SK-N-SH (cell line): Measurements from ENCODE around the gene UBXN2A. TPM values are rescaled to one million over a fixed set of nuclear protein-coding genes. Genes with fewer than 3 reads are reported as not detected.

Experiments used
- CTCF ChIA-PET: fragments of 300-600, 350-600 bp; formaldehyde crosslinking; extraction: SDS; loops from one replicate; lab custom pipeline; 2021; lab: Yijun Ruan, JAX
- POLR2A ChIA-PET: fragments of 350-600 bp; sonication (Branson Sonifier 250); formaldehyde crosslinking; extraction: SDS; loops from one replicate; lab custom pipeline; 2020; ENCODE audit warnings: antibody characterized with exemption, inconsistent platforms; lab: Yijun Ruan, JAX
- DNase-seq: peaks from one replicate; pipeline ENCODE4 v3.0.0; 2012
- H2AFZ ChIP-seq: fragments of 200-600 bp; sonication (generic); 2 replicates; pipeline ENCODE4 v1.8.1; 2016; ENCODE audit warnings: antibody characterized with exemption, mild to moderate bottlenecking, low read depth
- H3F3A ChIP-seq: fragments of 200-600 bp; sonication (generic); replicated peaks from 2 replicates; pipeline ENCODE3; 2016; ENCODE audit warnings: antibody characterized with exemption, mild to moderate bottlenecking; ENCODE audit not compliant: insufficient read depth
- H3K27ac ChIP-seq, 2 experiments: fragments of 200-500 bp in 1 of 2; fragments of 200-600 bp in 1 of 2; sonication (Bioruptor generic) in 1 of 2; sonication (generic), shearing (Covaris generic) in 1 of 2; 2 replicates each; pipeline versions ENCODE4 v1.5.1 to v1.6.1; 2014 to 2016; ENCODE audit warnings: low read depth in 2 of 2, inconsistent platforms in 1 of 2, low read length in 1 of 2, mild to moderate bottlenecking in 1 of 2, mixed read lengths in 1 of 2
- H3K27me3 ChIP-seq: fragments of 200-600 bp; sonication (generic), shearing (Covaris generic); 2 replicates; pipeline ENCODE4 v1.6.1; 2016; ENCODE audit warnings: mixed run types; ENCODE audit not compliant: insufficient read depth
- H3K36me3 ChIP-seq, 2 experiments: fragments of 200-500 bp in 1 of 2; fragments of 200-600 bp in 1 of 2; sonication (Bioruptor generic) in 1 of 2; sonication (generic) in 1 of 2; replicated peaks in 1 of 2; 2 replicates each; pipeline versions ENCODE3 to v1.5.1; 2014 to 2016; ENCODE audit warnings: low read length in 1 of 2, mild to moderate bottlenecking in 1 of 2; ENCODE audit not compliant: insufficient read depth in 2 of 2, control insufficient read depth in 1 of 2
- H3K4me1 ChIP-seq, 2 experiments: fragments of 200-500 bp in 1 of 2; fragments of 200-600 bp in 1 of 2; sonication (Bioruptor generic) in 1 of 2; sonication (generic), shearing (Covaris generic) in 1 of 2; 2 replicates each; pipeline versions ENCODE4 v1.5.1 to v1.6.1; 2014 to 2016; ENCODE audit warnings: low read depth in 1 of 2, low read length in 1 of 2, mixed run types in 1 of 2; ENCODE audit not compliant: insufficient read depth in 2 of 2, control insufficient read depth in 1 of 2
- H3K4me2 ChIP-seq: fragments of 200-600 bp; sonication (generic), shearing (Covaris generic); 2 replicates; pipeline ENCODE4 v1.6.1; 2017; ENCODE audit warnings: mixed run types
- H3K4me3 ChIP-seq, 2 experiments: fragments of 200-500 bp in 1 of 2; fragments of 200-600 bp in 1 of 2; sonication (Bioruptor generic) in 1 of 2; sonication (generic), shearing (Covaris generic) in 1 of 2; 2 replicates each; pipeline versions ENCODE4 v1.5.1 to v1.8.1; 2014 to 2016; ENCODE audit warnings: low read depth in 2 of 2, inconsistent platforms in 1 of 2, low read length in 1 of 2, mild to moderate bottlenecking in 1 of 2, mixed read lengths in 1 of 2, moderate library complexity in 1 of 2
- H3K79me2 ChIP-seq: fragments of 200-600 bp; sonication (generic); 2 replicates; pipeline ENCODE4 v1.8.1; 2017; ENCODE audit warnings: mild to moderate bottlenecking; ENCODE audit not compliant: insufficient read depth
- H3K9ac ChIP-seq: fragments of 200-600 bp; sonication (generic); 2 replicates; pipeline ENCODE4 v1.6.1; 2017; ENCODE audit warnings: mixed run types
- H3K9me2 ChIP-seq: fragments of 200-600 bp; sonication (generic); 2 replicates; pipeline ENCODE4 v1.6.1; 2017; ENCODE audit warnings: mixed run types
- H3K9me3 ChIP-seq: fragments of 200-600 bp; sonication (generic); 2 replicates; pipeline ENCODE4 v1.6.1; 2017; ENCODE audit warnings: mixed run types, mild to moderate bottlenecking, moderate library complexity
- H4K20me1 ChIP-seq: fragments of 200-600 bp; sonication (generic); 2 replicates; pipeline ENCODE4 v1.6.1; 2017; ENCODE audit warnings: mild to moderate bottlenecking, mixed run types; ENCODE audit not compliant: insufficient read depth
- CHD2 ChIP-seq: fragments of 150-350 bp; IDR thresholded peaks from 2 replicates; pipeline ENCODE4 v1.6.1; 2018; ENCODE audit warnings: low read length; ENCODE audit not compliant: partially characterized antibody
- GATA2 ChIP-seq: sonication (generic); formaldehyde crosslinking; IDR thresholded peaks from 2 replicates; pipeline ENCODE4 v1.5.0; 2020; ENCODE audit warnings: mild to moderate bottlenecking, missing genetic modification reagents
- JUND ChIP-seq: IDR thresholded peaks from 2 replicates; pipeline ENCODE4 v1.4.0; 2012
- MAX ChIP-seq: IDR thresholded peaks from 2 replicates; pipeline ENCODE4 v1.4.0; 2012; ENCODE audit warnings: low read depth
- NFIC ChIP-seq: IDR thresholded peaks from 2 replicates; pipeline ENCODE4 v1.4.0; 2012; ENCODE audit warnings: borderline replicate concordance
- TAF1 ChIP-seq: IDR thresholded peaks from 2 replicates; pipeline ENCODE4 v1.6.1; 2012; ENCODE audit warnings: low read depth, mild to moderate bottlenecking, low read length, moderate library complexity, borderline replicate concordance
- USF2 ChIP-seq: fragments of 150-350 bp; IDR thresholded peaks from 2 replicates; pipeline ENCODE4 v1.6.1; 2017; ENCODE audit warnings: antibody characterized with exemption, low read length, low read depth, borderline replicate concordance
- ZBTB33 ChIP-seq: IDR thresholded peaks from 2 replicates; pipeline ENCODE4 v1.4.0; 2012; ENCODE audit warnings: low read depth, borderline replicate concordance
- WGBS: methylation state at CpG from one replicate; pipeline ENCODE4 v1.1.6; 2017; ENCODE audit warnings: low lambda C conversion rate; 5-methylcytosine and 5-hydroxymethylcytosine counted together
- polyA plus RNA-seq, 3 experiments: library from polyadenylated mRNA; depleted of rRNA; stranded (reverse); fragments of >200 nt; gene quantifications; 2 replicates each; pipeline ENCODE4 v1.2.3, GENCODE V29; 2012
- TF ChIP-seq, protein P1 (sequence below): IDR thresholded peaks from 2 replicates; pipeline ENCODE4 v1.4.0; 2012; ENCODE audit warnings: low read depth, borderline replicate concordance
- TF ChIP-seq, protein P2 (sequence below): IDR thresholded peaks from 2 replicates; pipeline ENCODE4; 2012

UBXN2A gene
- polyA plus RNA-seq, 1 of the 3 experiments (the other 2 are of a cell fraction) = 5.8 TPM

DNA sequence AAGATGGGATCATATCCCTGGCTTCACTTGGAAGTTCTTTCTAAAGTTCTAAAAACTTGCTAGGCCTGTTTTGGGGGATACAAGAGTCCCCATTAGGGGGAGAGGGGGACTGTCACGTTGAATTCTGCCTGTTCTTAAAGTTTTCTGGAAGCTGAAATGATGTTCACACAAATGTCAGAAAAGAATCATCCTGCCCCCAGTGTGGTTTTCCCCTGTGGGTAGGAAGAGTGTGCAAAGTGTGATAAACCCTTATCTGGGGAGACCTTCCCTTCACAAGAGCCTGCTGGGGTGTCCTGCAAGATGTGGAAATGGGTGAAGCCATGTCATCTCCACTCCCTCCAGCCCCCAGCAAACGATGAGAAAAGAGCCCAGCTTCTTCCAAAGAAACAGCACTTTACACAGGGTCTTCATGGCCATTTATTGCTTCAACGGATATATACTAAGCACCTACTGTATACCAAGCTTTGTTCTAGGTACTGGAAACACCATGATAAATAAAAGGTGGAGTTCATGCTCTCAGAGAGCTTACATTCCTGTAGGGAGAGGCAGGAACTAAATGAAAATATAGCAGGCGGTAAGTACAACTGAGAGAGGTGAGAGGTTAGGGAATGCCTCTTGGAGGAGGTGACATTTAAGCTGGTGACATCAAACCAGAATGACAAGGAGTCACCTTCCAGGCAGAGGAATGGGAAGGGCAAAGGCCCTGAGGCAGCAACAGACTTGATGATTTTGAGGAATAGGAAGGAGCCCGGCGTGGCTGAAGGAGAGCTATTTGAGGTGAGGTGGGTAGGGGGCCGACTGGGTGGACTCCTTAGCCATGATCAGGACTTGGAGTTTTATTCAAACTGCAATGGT lies 71.2 kb downstream of the UBXN2A start:
- Histone ChIP-seq H3K27ac (no peak overlapping the region), H2AFZ (no peak overlapping the region), H4K20me1 (no peaks in the 10 kb centered on the region), H3F3A (no peaks in the 10 kb centered on the region), H3K4me2 (no peak overlapping the region), H3K36me3 (no peaks in the 10 kb centered on the region), H3K9me3 (no peaks in the 10 kb centered on the region), H3K9ac (no peak overlapping the region), H3K4me1 (peaks cover 8 to 9% of the 10 kb centered on the region in 2 experiments; a peak in 3 of 4 replicates), H3K79me2 (no peaks in the 10 kb centered on the region), H3K4me3 (no peak overlapping the region), H3K27me3 (no peaks in the 10 kb centered on the region), H3K9me2 (no peaks in the 10 kb centered on the region)
- ChIA-PET POLR2A (no interaction called here), CTCF (interaction anchor here (0.8 to 1.0 kb wide), 3 partner anchors 9 to 84 kb away, joined by 3 read pairs; partner anchors contain the start of gene ATAD2B)
- no peak for DNase-seq
- WGBS = 83% methylated on average over 7 of the region's 7 CpGs
- TF ChIP-seq ZBTB33 (no peak), TAF1 (no peak), USF2 (no peak), CHD2 (no peak), NFIC (no peak)
- TF ChIP-seq, protein P1, sequence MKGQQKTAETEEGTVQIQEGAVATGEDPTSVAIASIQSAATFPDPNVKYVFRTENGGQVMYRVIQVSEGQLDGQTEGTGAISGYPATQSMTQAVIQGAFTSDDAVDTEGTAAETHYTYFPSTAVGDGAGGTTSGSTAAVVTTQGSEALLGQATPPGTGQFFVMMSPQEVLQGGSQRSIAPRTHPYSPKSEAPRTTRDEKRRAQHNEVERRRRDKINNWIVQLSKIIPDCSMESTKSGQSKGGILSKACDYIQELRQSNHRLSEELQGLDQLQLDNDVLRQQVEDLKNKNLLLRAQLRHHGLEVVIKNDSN = no peak

DNA sequence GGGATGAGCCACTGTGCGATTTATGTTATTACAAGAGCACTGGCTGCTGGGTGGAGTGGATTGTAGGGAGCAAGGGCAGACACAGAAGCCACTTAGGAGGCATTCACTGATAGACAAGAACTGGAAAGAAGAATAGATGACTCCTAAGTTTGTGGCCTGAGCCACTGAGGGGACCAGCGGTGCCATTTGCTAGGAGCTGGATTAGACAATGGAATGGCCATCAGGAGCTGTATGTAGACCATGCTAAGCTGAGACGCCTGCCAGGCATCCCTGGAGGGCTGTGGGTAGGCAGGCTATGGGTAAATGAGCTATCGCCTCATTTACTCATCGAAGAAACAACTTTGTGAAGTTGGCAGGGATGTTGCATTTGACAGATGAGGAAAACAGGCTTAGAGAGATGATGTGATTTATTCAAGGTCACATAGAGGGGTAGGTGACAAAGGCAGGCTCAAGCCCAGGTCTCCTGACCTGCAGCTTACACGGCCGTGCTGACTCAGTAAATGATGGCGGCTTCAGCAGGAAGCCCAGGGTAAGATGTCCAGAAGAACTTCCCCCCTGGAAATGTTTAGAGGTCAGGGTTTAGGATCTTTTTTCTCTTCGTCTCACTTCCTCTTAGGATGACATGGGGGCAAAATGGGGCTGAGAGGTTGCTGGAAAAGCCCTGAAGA lies 72.4 kb downstream of the UBXN2A start:
- H2AFZ ChIP-seq = no peak overlapping the region
- POLR2A ChIA-PET = no interaction called here

More for the DNA sequence above, 72.4 kb downstream of the UBXN2A start:
- H3K9me2 ChIP-seq = no peaks in the 10 kb centered on the region
- no peaks in the 10 kb centered on the region for H3F3A ChIP-seq
- DNase-seq = no peak
- no peak overlapping the region for H3K9ac ChIP-seq
- H3K4me3 ChIP-seq = no peak overlapping the region
- 79% methylated on average over 9 of the region's 9 CpGs for WGBS
- no peak overlapping the region for H3K27ac ChIP-seq
- CTCF ChIA-PET = interaction anchor here (0.7 to 1.7 kb wide), 3 partner anchors 10 to 209 kb away, joined by 3 to 4 read pairs (median 3); no protein-coding TSS in a partner anchor
- H3K36me3 ChIP-seq = no peaks in the 10 kb centered on the region
- no peak overlapping the region for H3K4me2 ChIP-seq
- no peak for TF ChIP-seq USF2
- no peak for TF ChIP-seq GATA2 (CRISPR knock-in tag)
- no peak for TF ChIP-seq CHD2
- TF ChIP-seq JUND = no peak
- TF ChIP-seq, protein P2, sequence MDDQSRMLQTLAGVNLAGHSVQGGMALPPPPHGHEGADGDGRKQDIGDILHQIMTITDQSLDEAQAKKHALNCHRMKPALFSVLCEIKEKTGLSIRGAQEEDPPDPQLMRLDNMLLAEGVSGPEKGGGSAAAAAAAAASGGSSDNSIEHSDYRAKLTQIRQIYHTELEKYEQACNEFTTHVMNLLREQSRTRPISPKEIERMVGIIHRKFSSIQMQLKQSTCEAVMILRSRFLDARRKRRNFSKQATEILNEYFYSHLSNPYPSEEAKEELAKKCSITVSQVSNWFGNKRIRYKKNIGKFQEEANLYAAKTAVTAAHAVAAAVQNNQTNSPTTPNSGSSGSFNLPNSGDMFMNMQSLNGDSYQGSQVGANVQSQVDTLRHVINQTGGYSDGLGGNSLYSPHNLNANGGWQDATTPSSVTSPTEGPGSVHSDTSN = no peak
- no peak for TF ChIP-seq MAX
- no peaks in the 10 kb centered on the region for H4K20me1 ChIP-seq
- no peaks in the 10 kb centered on the region for H3K27me3 ChIP-seq
- peaks cover 9 to 12% of the 10 kb centered on the region in 2 experiments; a peak in 3 of 4 replicates for H3K4me1 ChIP-seq
- H3K79me2 ChIP-seq = no peaks in the 10 kb centered on the region
- H3K9me3 ChIP-seq = no peaks in the 10 kb centered on the region
